Progenitor cell of endocrine pancreas (in vitro differentiated cells): ENCODE measurements around the gene CCDC24. TPM values are rescaled to one million over a fixed set of nuclear protein-coding genes. Genes with fewer than 3 reads are reported as not detected.

Experiments used
- DNase-seq: peaks from one replicate; pipeline ENCODE4 v3.0.0; 2021; ENCODE audit warnings: low spot score; ENCODE audit not compliant: unreplicated experiment
- H3K27ac Mint-ChIP-seq: 2 replicates; pipeline ENCODE4 v1.8.0; 2021; ENCODE audit warnings: mild to moderate bottlenecking, moderate library complexity, mixed read lengths
- H3K27me3 Mint-ChIP-seq: 2 replicates; pipeline ENCODE4 v1.8.0; 2021; ENCODE audit warnings: mixed read lengths
- H3K36me3 Mint-ChIP-seq: 2 replicates; pipeline ENCODE4 v1.8.0; 2022; ENCODE audit warnings: mixed read lengths; ENCODE audit not compliant: insufficient read depth
- H3K4me1 Mint-ChIP-seq: 2 replicates; pipeline ENCODE4 v1.8.0; 2021; ENCODE audit warnings: low read depth, mixed read lengths
- H3K4me3 Mint-ChIP-seq: 2 replicates; pipeline ENCODE4 v1.8.0; 2021; ENCODE audit warnings: low read depth, mild to moderate bottlenecking, moderate library complexity, mixed read lengths
- H3K9me3 Mint-ChIP-seq: 2 replicates; pipeline ENCODE4 v1.8.0; 2021; ENCODE audit warnings: low read depth, mixed read lengths
- CTCF ChIP-seq: fragments of 200-600 bp; sonication (generic); IDR thresholded peaks from one replicate; pipeline ENCODE4 v1.5.0; 2021; ENCODE audit warnings: antibody characterized with exemption, mild to moderate bottlenecking; ENCODE audit not compliant: unreplicated experiment
- total RNA-seq: library from RNA; stranded (reverse); gene quantifications from 2 replicates; pipeline ENCODE4 v1.2.1, GENCODE V29; 2021

CCDC24 gene
- total RNA-seq, 1 donor from 2014 or later, result 35.9 TPM

DNA sequence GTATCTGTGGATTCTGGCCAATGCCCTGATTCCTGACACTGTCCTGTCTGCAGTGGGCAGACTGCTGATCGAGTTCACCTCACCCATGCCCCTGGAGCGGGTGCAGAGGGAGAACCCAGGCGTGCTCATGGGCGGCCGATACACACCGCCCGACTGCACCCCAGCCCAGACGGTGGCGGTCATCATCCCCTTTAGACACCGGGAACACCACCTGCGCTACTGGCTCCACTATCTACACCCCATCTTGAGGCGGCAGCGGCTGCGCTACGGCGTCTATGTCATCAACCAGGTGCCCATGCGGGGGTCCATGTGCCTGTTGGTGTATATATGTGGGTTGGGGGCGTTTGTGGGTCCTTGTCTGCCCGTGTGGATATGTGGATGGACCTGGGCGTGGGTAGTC lies 9.8 kb upstream of the CCDC24 start:
- no peak for DNase-seq
- Mint-ChIP-seq H3K4me3 (no peak overlapping the region), H3K4me1 (peaks cover 31% of the 10 kb centered on the region), H3K27me3 (no peaks in the 10 kb centered on the region), H3K36me3 (peaks cover 24% of the 10 kb centered on the region), H3K9me3 (no peaks in the 10 kb centered on the region), H3K27ac (no peak overlapping the region)
- no peak for TF ChIP-seq CTCF

DNA sequence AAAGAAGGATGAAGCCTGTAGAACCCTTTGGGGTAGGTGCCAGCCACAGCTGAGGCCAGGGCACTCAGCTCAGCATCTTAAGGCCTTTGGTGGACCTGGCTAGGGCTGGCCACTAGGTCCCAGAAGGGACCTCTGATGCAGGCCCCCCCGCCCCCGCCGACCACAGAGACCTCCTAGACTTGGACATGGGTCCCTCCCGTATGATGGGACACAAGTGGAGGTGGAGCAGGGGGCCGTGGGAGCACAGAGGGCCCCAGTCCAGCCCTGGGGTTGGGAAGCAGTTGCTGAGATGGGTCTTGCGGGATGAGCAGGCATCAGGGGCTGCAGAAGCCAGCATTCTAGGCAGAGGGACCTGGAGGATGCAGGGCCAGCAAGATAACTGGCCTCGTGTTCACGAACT lies 9.2 kb upstream of the CCDC24 start:
- Mint-ChIP-seq H3K27ac (no peak overlapping the region), H3K27me3 (no peaks in the 10 kb centered on the region), H3K9me3 (no peaks in the 10 kb centered on the region), H3K36me3 (peaks cover 22% of the 10 kb centered on the region), H3K4me1 (peaks cover 35% of the 10 kb centered on the region), H3K4me3 (no peak overlapping the region)
- no peak for TF ChIP-seq CTCF
- no peak for DNase-seq

- H3K27me3 Mint-ChIP-seq, result no peaks in the 10 kb centered on the region
- peaks cover 17% of the 10 kb centered on the region for H3K36me3 Mint-ChIP-seq
- H3K4me1 Mint-ChIP-seq, result peaks cover 37% of the 10 kb centered on the region
- TF ChIP-seq CTCF, result no peak
- H3K9me3 Mint-ChIP-seq, result no peaks in the 10 kb centered on the region
- DNase-seq, result no peak
- H3K4me3 Mint-ChIP-seq, result no peak overlapping the region
- no peak overlapping the region for H3K27ac Mint-ChIP-seq
These were observed 8.6 kb upstream of the CCDC24 start for GRCh38 chr1:43982808-43983207.

DNA sequence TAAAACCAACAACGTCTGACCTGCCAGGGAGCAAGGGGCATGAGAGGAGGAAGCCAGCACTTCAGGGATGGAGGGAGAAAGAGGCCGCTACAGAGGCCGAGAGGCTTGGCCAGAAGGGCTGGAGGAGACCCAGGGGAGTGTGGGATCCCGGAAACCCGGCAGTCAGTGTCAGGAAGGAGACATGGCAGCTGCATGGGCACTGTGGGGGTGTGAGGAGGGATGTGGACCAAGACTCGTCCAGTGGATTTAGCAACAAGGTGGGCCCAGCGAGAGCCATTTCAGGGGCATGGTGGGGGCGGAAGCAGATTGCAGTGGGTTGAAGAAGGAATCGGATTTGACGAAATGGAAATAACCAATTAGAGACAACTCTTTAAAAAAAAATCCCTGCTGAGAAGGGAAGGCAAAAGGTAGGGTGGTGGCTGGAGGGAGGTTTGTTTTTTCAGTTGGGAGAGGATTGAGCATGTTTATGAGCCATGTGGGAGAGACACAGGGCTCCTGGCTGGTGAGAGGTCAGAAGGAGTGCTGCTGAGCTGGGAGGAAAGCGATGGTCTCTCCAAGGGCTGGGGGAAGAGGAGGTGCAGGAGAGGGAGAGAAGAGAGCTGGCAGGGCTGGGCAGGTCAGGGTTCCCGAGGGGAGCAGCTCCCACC lies 8.0 kb upstream of the CCDC24 start:
- Mint-ChIP-seq H3K27me3 (no peaks in the 10 kb centered on the region), H3K9me3 (no peaks in the 10 kb centered on the region), H3K4me3 (no peak overlapping the region), H3K27ac (peak overlapping the region; percentile 49), H3K36me3 (peaks cover 16% of the 10 kb centered on the region), H3K4me1 (peaks cover 35% of the 10 kb centered on the region)
- no peak for TF ChIP-seq CTCF
- no peak for DNase-seq

- Mint-ChIP-seq H3K4me1 (peaks cover 29% of the 10 kb centered on the region), H3K27ac (no peak overlapping the region), H3K9me3 (no peaks in the 10 kb centered on the region), H3K4me3 (no peak overlapping the region), H3K36me3 (peaks cover 16% of the 10 kb centered on the region), H3K27me3 (no peaks in the 10 kb centered on the region)
- DNase-seq, result no peak
- TF ChIP-seq CTCF, result no peak
These were observed 6.5 kb upstream of the CCDC24 start for GRCh38 chr1:43984855-43985254.
